NCI-H1092 (cell line): ENCODE measurements around the gene MBP.

Experiments used
- DNase-seq: peaks from one replicate; lab custom pipeline; 2025; lab: John Stamatoyannopoulos, UW

The MBP gene

DNA sequence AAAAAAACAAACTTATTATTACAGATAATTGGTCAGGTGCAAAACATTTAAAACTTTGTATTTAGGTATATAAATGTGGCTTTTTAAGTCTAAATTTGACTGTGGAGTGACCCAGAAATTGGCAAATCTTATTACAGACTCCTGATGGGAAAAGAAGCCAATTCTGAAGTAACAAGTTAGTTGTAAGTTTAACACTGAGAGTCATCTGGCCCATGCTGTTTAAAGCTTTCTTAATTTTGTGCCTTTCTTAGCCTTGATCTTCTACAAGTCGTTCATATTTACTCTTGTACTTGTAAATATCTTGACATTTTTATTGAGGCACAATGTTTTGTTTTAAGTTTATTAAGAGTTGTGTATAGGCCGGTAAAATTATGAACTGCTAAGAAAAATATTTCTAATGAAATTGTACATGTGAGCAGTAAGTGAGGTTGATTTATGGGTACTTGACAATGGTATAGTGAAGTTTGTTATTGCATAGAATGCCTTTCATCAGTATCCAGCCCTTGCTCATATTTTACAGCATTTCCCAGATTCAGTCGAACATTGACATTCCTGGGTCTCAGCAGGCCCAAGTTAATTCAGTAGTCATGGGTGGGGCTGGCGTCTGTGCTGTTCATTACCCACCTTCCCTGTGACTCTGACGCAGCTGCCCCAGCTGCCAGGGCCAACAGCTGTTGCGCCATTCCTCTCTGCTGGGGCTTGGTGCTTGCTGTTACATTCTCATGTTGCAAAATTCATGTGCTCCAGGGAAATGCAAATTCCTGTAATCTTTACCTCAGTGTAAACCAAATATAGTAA lies 188.8 kb downstream of the MBP start:
- DNase-seq, result no peak

DNA sequence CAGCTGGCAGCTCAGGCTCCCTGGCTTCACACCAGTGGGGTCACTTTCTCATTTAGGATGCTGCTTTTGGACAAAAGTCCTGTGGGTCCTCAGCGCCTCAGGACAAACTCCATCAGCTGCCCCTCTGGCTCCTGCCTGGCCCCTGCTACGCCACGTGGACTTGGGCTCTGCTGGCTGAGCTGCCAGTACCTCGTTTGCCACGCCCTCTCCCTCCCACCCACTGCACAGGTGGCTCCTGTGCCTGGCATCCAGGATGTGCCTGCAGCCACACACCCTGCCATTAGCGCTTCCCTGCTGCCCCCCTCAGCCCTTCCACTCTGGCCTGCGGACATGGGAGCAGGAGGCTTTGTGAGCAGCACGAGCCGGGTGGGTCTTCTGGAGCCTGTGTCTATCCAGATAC lies 191.3 kb downstream of the MBP start:
- DNase-seq, result no peak

DNA sequence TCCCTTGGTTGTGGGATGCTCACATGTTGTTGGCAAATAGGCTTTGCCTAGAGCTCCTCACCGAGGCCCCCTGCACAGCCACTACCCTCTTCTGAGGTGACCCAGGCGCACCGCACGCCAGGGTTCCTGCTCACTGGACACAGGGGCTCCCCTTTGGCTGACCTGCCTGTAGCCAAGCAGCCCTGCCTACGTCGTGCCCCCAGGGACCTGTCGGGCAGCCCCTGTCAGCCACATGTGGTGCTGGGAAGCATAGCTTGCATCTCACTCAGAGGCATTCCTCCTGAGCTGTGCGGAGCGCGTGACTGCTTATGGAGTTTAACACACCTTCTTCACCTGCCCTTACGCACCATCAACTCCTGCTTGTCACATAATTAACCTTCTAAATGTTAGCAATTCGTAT lies 194.0 kb downstream of the MBP start:
- no peak for DNase-seq

- no peak for DNase-seq
These were observed 195.0 kb downstream of the MBP start for GRCh38 chr18:76937597-76937996.

DNA sequence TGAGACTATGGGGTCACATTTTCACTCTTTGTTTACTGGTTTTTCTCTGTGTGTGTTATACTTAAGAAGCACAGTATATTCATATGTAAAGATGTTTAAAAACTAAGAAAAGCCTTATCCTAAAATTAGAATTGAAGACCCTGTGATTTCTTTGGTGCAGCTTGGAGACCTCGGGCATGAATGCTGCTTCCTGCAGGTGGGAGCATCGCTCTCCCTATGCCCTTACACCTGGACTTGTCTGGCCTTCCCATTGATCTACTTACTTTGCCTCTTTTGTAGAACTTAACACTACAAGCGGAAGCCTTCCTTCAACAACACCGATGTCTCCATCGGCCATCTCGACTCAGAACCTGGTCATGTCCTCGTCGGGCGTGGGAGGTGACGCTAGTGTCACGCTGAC lies 195.7 kb downstream of the MBP start:
- DNase-seq, result no peak

DNA sequence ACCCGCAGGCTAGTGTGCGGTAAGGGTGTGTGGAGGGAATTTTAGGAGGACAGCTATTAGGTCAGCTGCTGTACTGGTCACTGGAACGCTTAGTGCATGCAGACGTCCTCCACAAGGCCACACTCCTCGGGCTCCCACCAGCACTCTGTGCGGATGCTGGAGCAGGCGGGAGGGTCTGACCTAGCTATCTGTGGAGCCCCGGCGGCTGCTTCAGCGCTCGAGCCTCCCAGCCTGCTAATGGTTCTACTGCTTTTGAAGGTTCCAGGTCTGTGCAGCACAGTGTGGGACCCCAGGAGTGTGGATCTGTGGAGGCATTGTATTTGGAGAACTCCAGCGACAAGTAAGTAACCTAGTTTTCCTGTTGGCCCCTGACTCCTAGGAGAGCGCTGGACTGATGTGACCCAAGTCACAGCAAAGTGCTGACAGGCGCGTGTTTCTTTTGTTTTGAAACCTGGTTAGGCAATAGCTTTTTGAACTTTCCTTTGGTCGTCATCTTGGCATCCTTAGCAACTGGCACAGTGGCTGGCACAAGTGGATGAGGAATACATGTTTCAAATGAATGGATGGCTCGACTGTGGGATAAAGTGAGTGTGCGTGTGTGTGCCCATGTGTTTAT lies 196.8 kb downstream of the MBP start:
- no peak for DNase-seq

DNA sequence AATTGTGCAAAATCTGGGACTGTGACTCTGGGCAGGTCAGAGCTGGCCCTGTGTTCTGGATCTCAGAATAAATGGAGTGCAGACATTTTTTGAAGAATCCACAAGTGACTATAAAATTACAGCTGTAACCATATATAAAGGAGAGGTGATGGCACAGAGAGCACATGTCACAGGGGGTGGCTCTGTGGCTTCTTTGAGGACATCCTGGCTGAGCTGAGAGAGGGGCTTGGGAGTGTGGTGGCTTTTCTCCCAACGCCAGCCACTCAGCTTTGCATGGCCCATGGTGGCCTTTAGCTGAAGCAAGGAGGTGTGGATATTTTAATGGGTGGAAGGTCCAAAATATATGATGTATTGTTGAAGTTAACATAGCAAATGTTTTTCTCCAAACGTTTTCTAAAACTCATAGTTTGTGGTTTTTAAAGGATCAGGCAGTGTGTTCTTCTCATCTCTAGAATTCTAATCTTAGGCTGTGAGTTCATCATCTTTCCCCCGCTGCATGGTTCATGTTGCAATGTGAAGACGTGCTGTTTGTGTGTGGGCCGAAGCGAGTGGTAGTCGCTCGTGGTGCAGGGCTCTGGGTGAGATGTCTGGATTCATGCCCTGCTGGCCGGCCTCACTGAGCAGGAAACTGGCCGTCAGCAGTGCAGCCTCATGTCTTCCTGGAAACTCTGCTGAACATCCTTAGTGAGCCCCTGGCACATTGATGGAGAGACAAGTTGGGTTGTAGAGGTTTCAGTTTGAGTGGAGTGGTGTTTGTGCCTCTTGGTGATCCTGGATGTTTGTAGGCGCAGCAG lies 200.4 kb downstream of the MBP start:
- no peak for DNase-seq

DNA sequence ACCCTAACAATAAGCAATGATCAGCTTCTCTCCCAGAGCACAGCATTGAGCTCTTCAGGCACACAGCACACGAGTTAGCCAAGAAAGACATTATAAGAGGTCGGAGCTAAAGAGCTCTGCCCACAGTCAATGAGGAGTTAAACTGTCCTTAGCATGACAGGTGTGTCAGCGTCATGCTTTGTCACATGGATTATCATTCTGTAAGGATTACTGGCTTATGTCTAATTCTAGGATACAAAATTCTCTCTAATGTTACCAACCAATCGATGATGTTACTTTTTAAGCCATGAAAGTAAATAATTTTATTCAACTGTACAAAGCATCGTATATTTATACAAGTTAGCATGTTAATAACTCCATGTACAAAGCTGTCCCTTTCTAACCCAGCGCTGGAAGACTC lies 201.4 kb downstream of the MBP start:
- no peak for DNase-seq
